OCI-LY7 (cell line): ENCODE data around the gene RPP25. TPM values are rescaled to one million over a fixed set of nuclear protein-coding genes. Genes with fewer than 3 reads are reported as not detected.
A peak's percentile ranks its signal among the peaks of the same experiment; 100 is the strongest.

Source experiments
- BruUV-seq: library from RNA; stranded (reverse); fragments of 400-500 nt; replicated peaks from 2 replicates; lab custom pipeline; 2021; lab: Mats Ljungman, UMichigan
- CTCF ChIA-PET: fragments of 300-600 bp; sonication (Branson Sonifier 250); formaldehyde crosslinking; loops from one replicate; lab custom pipeline; 2022; ENCODE audit warnings: antibody characterized with exemption; ENCODE audit not compliant: unreplicated experiment; lab: Charles Lee
- POLR2A ChIA-PET: fragments of 300-600 bp; sonication (Branson Sonifier 250); formaldehyde crosslinking; loops from one replicate; lab custom pipeline; 2022; ENCODE audit warnings: antibody characterized with exemption; lab: Charles Lee
- DNase-seq: peaks from one replicate; pipeline ENCODE4 v3.0.0-alpha.2; 2015; ENCODE audit warnings: low spot score
- H2AFZ ChIP-seq: fragments of 200-600 bp; sonication (generic), shearing (Covaris generic); 2 replicates; pipeline ENCODE4 v1.6.1; 2014; ENCODE audit warnings: mild to moderate bottlenecking, antibody characterized with exemption, low read length, moderate library complexity
- H3K27ac ChIP-seq: fragments of 200-600 bp; sonication (generic); 2 replicates; pipeline ENCODE4 v1.5.1; 2014; ENCODE audit warnings: mixed run types, low read depth, mild to moderate bottlenecking, moderate library complexity, low read length, inconsistent platforms; ENCODE audit not compliant: poor library complexity, severe bottlenecking
- H3K36me3 ChIP-seq: fragments of 200-600 bp; sonication (generic); 2 replicates; pipeline ENCODE4 v1.6.1; 2014; ENCODE audit warnings: mild to moderate bottlenecking, antibody characterized with exemption, low read length, moderate library complexity, mixed read lengths; ENCODE audit not compliant: insufficient read depth
- H3K4me1 ChIP-seq: fragments of 200-600 bp; sonication (generic); 2 replicates; pipeline ENCODE4 v1.5.1; 2014; ENCODE audit warnings: mild to moderate bottlenecking, low read length; ENCODE audit not compliant: insufficient read depth, poor library complexity, severe bottlenecking
- H3K4me2 ChIP-seq: fragments of 200-600 bp; sonication (generic); 2 replicates; pipeline ENCODE4 v1.6.1; 2014; ENCODE audit warnings: mild to moderate bottlenecking, low read length
- H3K4me3 ChIP-seq: fragments of 200-600 bp; sonication (generic); 2 replicates; pipeline ENCODE4 v1.5.1; 2014; ENCODE audit warnings: mild to moderate bottlenecking, low read depth, low read length; ENCODE audit not compliant: poor library complexity, severe bottlenecking
- H3K79me2 ChIP-seq: fragments of 200-600 bp; sonication (generic); 2 replicates; pipeline ENCODE4 v1.6.1; 2016; ENCODE audit warnings: low read depth, mild to moderate bottlenecking, low read length, moderate library complexity, mixed read lengths; ENCODE audit not compliant: insufficient read depth
- H3K9me2 ChIP-seq: fragments of 200-600 bp; sonication (generic); 2 replicates; pipeline ENCODE4 v1.6.1; 2016; ENCODE audit warnings: mild to moderate bottlenecking, low read length, mixed read lengths; ENCODE audit not compliant: insufficient read depth
- H3K9me3 ChIP-seq: fragments of 200-600 bp; sonication (generic); 2 replicates; pipeline ENCODE4 v1.6.1; 2014; ENCODE audit warnings: mild to moderate bottlenecking, mixed run types, low read length, mixed read lengths
- H4K20me1 ChIP-seq: fragments of 200-600 bp; sonication (generic); 2 replicates; pipeline ENCODE4 v1.6.1; 2014; ENCODE audit warnings: mild to moderate bottlenecking, antibody characterized with exemption, low read length, moderate library complexity, mixed read lengths; ENCODE audit not compliant: insufficient read depth
- CTCF ChIP-seq: fragments of 200-600 bp; sonication (generic); conservative IDR thresholded peaks from 2 replicates; pipeline ENCODE4 v1.5.1; 2014; ENCODE audit warnings: mild to moderate bottlenecking, antibody characterized with exemption, low read length, moderate library complexity, mixed read lengths
- EZH2phosphoT487 ChIP-seq: fragments of 200-600 bp; sonication (generic); IDR thresholded peaks from 2 replicates; pipeline ENCODE4 v1.6.1; 2018; ENCODE audit warnings: low read depth, borderline replicate concordance, mild to moderate bottlenecking, mixed run types, antibody characterized with exemption, low read length, moderate library complexity, mixed read lengths
- intact Hi-C: fragments of 100-400 bp; cut with micrococcal nuclease; formaldehyde crosslinking; loops from one replicate; pipeline ENCODE4 v1.10.0; 2022; ENCODE audit not compliant: unreplicated experiment
- total RNA-seq, 2 experiments: library from RNA; depleted of rRNA in 1 of 2; stranded (reverse); fragments of >200 nt in 1 of 2; shearing (Covaris generic) in 1 of 2; gene quantifications; 2 replicates each; pipeline ENCODE4 v1.2.3, GENCODE V29; 2014 to 2022

Gene RPP25
- total RNA-seq, 2 experiments from 2014 or later = 1.8 to 3.0 TPM

- CTCF ChIA-PET = interaction anchor here (0.5 to 1.9 kb wide), 2 partner anchors 44 to 47 kb away, joined by 5 to 7 read pairs; no protein-coding TSS in a partner anchor
Measured at GRCh38 chr15:74907163-74907870, 49.3 kb downstream of the RPP25 start.

GRCh38 chr15:74906450-74907162, 50.0 kb downstream of the RPP25 start, which contains the start of gene FAM219B:
FAM219B (minus strand) TSS chr15:74906851; CDS start chr15:74906800, 51 bp downstream.
- Histone ChIP-seq H3K27ac (peak within 1 kb of the TSS; percentile 59), H4K20me1 (no peaks in the 10 kb centered on the region), H3K9me3 (no peaks in the 10 kb centered on the region), H3K9me2 (no peaks in the 10 kb centered on the region), H3K4me1 (peaks cover 43% of the 10 kb centered on the region), H3K36me3 (peaks cover 48% of the 10 kb centered on the region), H2AFZ (peak within 1 kb of the TSS; percentile 96), H3K4me2 (peak within 1 kb of the TSS; percentile 100), H3K79me2 (peaks cover 7% of the 10 kb centered on the region; the same call in 1 of the 2 replicates), H3K4me3 (peak within 1 kb of the TSS; percentile 91)
- no TSS peak for BruUV-seq
- peak; percentile 91 for DNase-seq
- CTCF ChIA-PET = interaction anchor here (0.6 kb wide), 1 partner anchor 104 kb away, joined by 3 read pairs; no protein-coding TSS in a partner anchor
- TF ChIP-seq CTCF (no peak; the same call in 1 of the 2 replicates), EZH2phosphoT487 (no peak)
- POLR2A ChIA-PET = interaction anchor here (0.5 to 1.8 kb wide), 11 partner anchors 9 to 545 kb away, joined by 3 to 5 read pairs (median 3); partner anchors contain the start of gene SIN3A
- intact Hi-C loops = no loop called here

More at GRCh38 chr15:74907163-74907870, 49.3 kb downstream of the RPP25 start:
- H3K36me3 ChIP-seq = peaks cover 48% of the 10 kb centered on the region
- peak overlapping the region; percentile 100 for H3K4me2 ChIP-seq
- H4K20me1 ChIP-seq = no peaks in the 10 kb centered on the region
- peak overlapping the region; percentile 59 for H3K27ac ChIP-seq
- TSS peak; percentile 81 for BruUV-seq
- DNase-seq = no peak
- peak overlapping the region; percentile 96 for H2AFZ ChIP-seq
- POLR2A ChIA-PET = interaction anchor here (1.0 to 1.5 kb wide), 8 partner anchors 8 to 86 kb away, joined by 3 to 5 read pairs (median 4); no protein-coding TSS in a partner anchor
- peak overlapping the region; percentile 91 for H3K4me3 ChIP-seq
- H3K9me2 ChIP-seq = no peaks in the 10 kb centered on the region
- intact Hi-C loops = no loop called here
- no peaks in the 10 kb centered on the region for H3K9me3 ChIP-seq
- TF ChIP-seq CTCF (no peak), EZH2phosphoT487 (no peak)
- H3K4me1 ChIP-seq = peaks cover 37% of the 10 kb centered on the region
- H3K79me2 ChIP-seq = peaks cover 7% of the 10 kb centered on the region; the same call in 1 of the 2 replicates
